HUES48 (cell line): ENCODE measurements around the gene CFAP74.

Experiments
- H3K27ac ChIP-seq: one replicate; pipeline ENCODE4 v1.7.0; 2013; ENCODE audit warnings: low read depth, low read length, inconsistent platforms
- H3K27me3 ChIP-seq: 2 replicates; pipeline ENCODE4 v1.6.1; 2013; ENCODE audit warnings: mild to moderate bottlenecking, low read length; ENCODE audit not compliant: control insufficient read depth, insufficient read depth
- H3K36me3 ChIP-seq: 2 replicates; pipeline ENCODE4 v1.6.1; 2013; ENCODE audit warnings: low read length; ENCODE audit not compliant: control insufficient read depth, insufficient read depth
- H3K4me1 ChIP-seq: 2 replicates; pipeline ENCODE4 v1.6.1; 2013; ENCODE audit warnings: mild to moderate bottlenecking, low read length; ENCODE audit not compliant: control insufficient read depth, insufficient read depth
- H3K4me3 ChIP-seq: 2 replicates; pipeline ENCODE4 v1.5.1; 2013; ENCODE audit warnings: mild to moderate bottlenecking, low read depth, low read length
- H3K9ac ChIP-seq: 2 replicates; pipeline ENCODE4 v1.6.1; 2013; ENCODE audit warnings: mild to moderate bottlenecking, low read depth, low read length, moderate library complexity
- H3K9me3 ChIP-seq: 2 replicates; pipeline ENCODE4 v1.6.1; 2013; ENCODE audit warnings: low read length; ENCODE audit not compliant: control insufficient read depth, insufficient read depth

The CFAP74 gene

DNA sequence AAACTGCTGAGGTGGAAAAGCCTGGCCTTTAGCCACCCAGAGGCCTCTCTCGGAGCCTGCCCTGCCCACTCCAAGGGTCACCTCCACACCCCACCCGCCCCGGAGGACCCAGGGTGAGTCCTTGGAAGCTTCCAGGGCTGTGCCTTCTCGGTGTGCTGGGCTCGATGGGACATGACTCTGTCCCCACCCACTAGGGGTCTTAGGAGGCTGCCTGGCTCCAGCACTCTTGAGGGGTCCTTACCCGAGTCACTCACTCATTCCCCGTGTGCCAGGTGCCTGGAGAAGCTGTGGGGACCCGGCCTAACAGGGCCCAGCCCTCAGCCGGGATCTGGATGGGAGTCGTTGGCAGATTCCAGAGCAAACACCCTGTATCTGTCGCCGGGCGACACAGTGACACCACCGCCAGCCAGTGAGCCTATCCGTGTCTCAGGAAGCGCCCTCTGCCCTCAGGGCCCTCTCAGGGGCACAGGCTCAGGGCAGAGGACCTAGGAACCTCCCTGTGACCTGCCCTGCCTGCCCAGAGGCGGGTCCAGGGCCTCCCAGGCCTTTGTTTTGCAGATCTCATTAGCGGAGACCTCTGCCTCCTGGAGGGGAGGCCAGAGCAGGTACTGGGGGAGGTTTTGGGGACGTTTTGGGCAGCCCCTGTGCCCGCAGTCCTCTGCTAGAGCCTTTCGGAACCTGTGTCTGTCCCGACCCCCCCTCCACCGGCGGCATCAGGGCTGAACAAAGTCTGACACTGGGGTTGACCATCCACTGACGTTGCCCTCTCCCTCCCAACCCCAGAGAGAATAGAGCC, 43.6 kb upstream of the CFAP74 start:
- Histone ChIP-seq H3K36me3 (no peaks in the 10 kb centered on the region), H3K9ac (no peak overlapping the region), H3K4me3 (peak overlapping the region; percentile 9; the same call in 1 of the 2 replicates), H3K4me1 (peaks cover 17% of the 10 kb centered on the region), H3K9me3 (no peaks in the 10 kb centered on the region), H3K27me3 (peaks cover 3% of the 10 kb centered on the region), H3K27ac (no peak overlapping the region)

DNA sequence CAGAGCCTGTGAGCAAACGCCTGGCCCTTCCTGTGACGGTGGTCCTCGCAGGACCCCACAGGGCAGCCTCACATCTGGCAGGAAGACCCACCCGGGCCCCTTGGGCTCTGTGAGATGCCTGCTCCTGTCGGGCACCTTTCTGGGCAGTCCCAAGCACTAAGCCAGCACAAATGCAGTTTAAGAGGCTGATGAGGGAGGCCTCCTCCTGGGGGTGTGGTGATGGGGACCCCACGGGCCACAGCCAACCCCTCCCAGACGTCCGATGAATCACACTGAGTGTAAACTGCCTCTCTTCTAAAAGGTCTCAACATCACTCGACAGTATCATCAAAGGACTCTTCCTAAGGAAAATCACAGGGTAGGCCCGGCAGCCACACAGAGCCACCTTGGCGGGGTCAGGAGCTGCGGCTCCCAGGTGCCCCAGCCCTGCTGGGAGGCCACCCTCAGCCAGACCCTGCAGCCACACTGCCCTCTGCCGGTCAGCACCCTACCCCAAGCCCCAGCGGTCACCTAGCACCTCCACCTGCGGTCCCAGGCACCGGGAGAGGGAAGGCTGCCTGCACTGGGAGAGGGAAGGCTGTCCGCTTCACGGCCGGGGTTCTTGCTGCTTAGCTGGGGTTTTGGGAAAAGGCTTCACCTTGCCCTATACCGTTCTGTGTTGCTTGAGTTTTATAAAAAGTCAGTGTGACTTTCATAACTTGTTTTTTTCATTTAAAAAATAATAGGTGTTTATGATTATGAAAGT, 42.8 kb upstream of the CFAP74 start:
- Histone ChIP-seq H3K36me3 (no peaks in the 10 kb centered on the region), H3K27me3 (peaks cover 3% of the 10 kb centered on the region), H3K9me3 (no peaks in the 10 kb centered on the region), H3K4me1 (peaks cover 17% of the 10 kb centered on the region), H3K4me3 (no peak overlapping the region), H3K27ac (no peak overlapping the region), H3K9ac (no peak overlapping the region)

DNA sequence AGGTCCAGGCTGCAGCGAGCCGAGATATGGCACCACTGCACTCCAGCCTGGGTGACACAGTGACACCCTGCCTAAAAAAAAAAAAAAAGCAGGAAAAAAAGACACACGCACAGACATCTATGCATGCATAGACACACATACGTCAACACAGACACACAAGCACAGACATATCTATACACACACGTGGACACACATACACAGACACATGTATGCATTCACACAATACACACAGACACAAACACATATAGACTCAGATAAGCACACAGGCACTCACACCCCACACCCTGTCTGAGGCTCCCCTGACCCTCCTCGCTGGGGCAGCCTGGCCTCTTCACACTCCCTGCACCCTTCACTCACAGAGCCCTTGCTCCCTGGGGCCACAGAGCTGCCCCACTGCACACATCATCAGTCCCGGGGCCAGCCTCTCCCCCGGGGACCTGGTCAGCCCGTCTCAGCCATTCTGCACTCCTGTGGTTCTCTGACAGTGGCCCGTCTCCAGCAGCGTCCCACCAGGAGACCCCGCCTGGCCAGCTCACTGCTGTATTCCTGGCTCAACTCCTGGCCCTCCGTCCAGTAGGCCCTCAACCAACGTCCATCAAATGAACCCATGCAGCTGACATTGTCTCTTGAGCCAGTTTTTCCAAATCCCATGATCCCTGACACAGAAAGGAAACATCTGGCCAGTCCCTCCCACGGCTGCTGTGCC, 42.0 kb upstream of the CFAP74 start:
- Histone ChIP-seq H3K36me3 (no peaks in the 10 kb centered on the region), H3K27me3 (peaks cover 3% of the 10 kb centered on the region), H3K4me3 (no peak overlapping the region), H3K9ac (no peak overlapping the region), H3K27ac (no peak overlapping the region), H3K9me3 (no peaks in the 10 kb centered on the region), H3K4me1 (peaks cover 17% of the 10 kb centered on the region)

GRCh38 chr1:2044510-2045319, 41.1 kb upstream of the CFAP74 start:
- Histone ChIP-seq H3K4me3 (peak overlapping the region; percentile 39; the same call in 1 of the 2 replicates), H3K9ac (no peak overlapping the region), H3K4me1 (peaks cover 17% of the 10 kb centered on the region), H3K36me3 (no peaks in the 10 kb centered on the region), H3K27ac (no peak overlapping the region), H3K9me3 (no peaks in the 10 kb centered on the region), H3K27me3 (peaks cover 3% of the 10 kb centered on the region)

GRCh38 chr1:2043886-2044285, 40.3 kb upstream of the CFAP74 start:
- Histone ChIP-seq H3K4me3 (no peak overlapping the region), H3K4me1 (peaks cover 17% of the 10 kb centered on the region), H3K27ac (no peak overlapping the region), H3K9me3 (no peaks in the 10 kb centered on the region), H3K27me3 (peaks cover 3% of the 10 kb centered on the region), H3K9ac (no peak overlapping the region), H3K36me3 (no peaks in the 10 kb centered on the region)

- H3K27me3 ChIP-seq, result peaks cover 3% of the 10 kb centered on the region
- peaks cover 16% of the 10 kb centered on the region for H3K4me1 ChIP-seq
- H3K36me3 ChIP-seq, result no peaks in the 10 kb centered on the region
- no peaks in the 10 kb centered on the region for H3K9me3 ChIP-seq
- H3K9ac ChIP-seq, result no peak overlapping the region
- no peak overlapping the region for H3K27ac ChIP-seq
- H3K4me3 ChIP-seq, result no peak overlapping the region
Observed at GRCh38 chr1:2042830-2043773, 39.5 kb upstream of the CFAP74 start.

GRCh38 chr1:2041887-2042286, 38.3 kb upstream of the CFAP74 start:
- H3K9me3 ChIP-seq, result no peaks in the 10 kb centered on the region
- peaks cover 4% of the 10 kb centered on the region for H3K4me1 ChIP-seq
- H3K27ac ChIP-seq, result no peak overlapping the region
- no peak overlapping the region for H3K9ac ChIP-seq
- H3K27me3 ChIP-seq, result peaks cover 3% of the 10 kb centered on the region
- H3K4me3 ChIP-seq, result no peak overlapping the region
- H3K36me3 ChIP-seq, result no peaks in the 10 kb centered on the region

GRCh38 chr1:2041305-2041704, 37.7 kb upstream of the CFAP74 start:
- no peaks in the 10 kb centered on the region for H3K36me3 ChIP-seq
- H3K4me1 ChIP-seq, result no peaks in the 10 kb centered on the region
- H3K9me3 ChIP-seq, result no peaks in the 10 kb centered on the region
- H3K4me3 ChIP-seq, result no peak overlapping the region
- peaks cover 3% of the 10 kb centered on the region for H3K27me3 ChIP-seq
- no peak overlapping the region for H3K9ac ChIP-seq
- H3K27ac ChIP-seq, result no peak overlapping the region

- no peak overlapping the region for H3K9ac ChIP-seq
- H3K27me3 ChIP-seq, result peaks cover 3% of the 10 kb centered on the region; the same call in 1 of the 2 replicates
- H3K4me1 ChIP-seq, result no peaks in the 10 kb centered on the region
- no peak overlapping the region for H3K4me3 ChIP-seq
- no peaks in the 10 kb centered on the region for H3K9me3 ChIP-seq
- H3K36me3 ChIP-seq, result no peaks in the 10 kb centered on the region
- H3K27ac ChIP-seq, result no peak overlapping the region
Observed at GRCh38 chr1:2039251-2039650, 35.7 kb upstream of the CFAP74 start.

GRCh38 chr1:2038229-2038628, 34.6 kb upstream of the CFAP74 start:
- Histone ChIP-seq H3K36me3 (no peaks in the 10 kb centered on the region), H3K9ac (no peak overlapping the region), H3K27ac (no peak overlapping the region), H3K4me1 (no peaks in the 10 kb centered on the region), H3K9me3 (no peaks in the 10 kb centered on the region), H3K4me3 (no peak overlapping the region), H3K27me3 (no peaks in the 10 kb centered on the region)
